ENCODE data around the gene HOMER1. TPM values are rescaled to one million over a fixed set of nuclear protein-coding genes. Genes with fewer than 3 reads are reported as not detected.

HOMER1 gene
- polyA plus RNA-seq, 3 donors = 0.03 to 0.62 (median 0.04) TPM

DNA sequence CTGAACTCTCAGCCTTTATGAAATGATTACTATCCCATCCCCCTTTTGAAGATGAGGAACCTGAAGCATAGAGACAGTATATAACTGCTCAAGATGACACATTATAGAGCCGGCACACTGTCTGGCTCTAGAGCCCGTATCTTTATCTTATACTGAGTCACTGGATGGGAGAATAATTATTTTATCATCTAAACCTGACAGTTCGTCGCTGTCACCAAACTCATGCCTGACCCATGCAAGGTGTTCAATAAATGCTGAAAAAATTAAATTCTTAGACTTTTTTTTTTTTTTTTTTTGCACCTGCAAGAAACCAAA lies 38.8 kb downstream of the HOMER1 start:
- peaks cover 0 to 2% (median 1%) of the 10 kb centered on the region in 3 donors for H3K27me3 Mint-ChIP-seq (ENCODE audit: low read depth in 3 of 3)
- DNase-seq = no peak
- Histone ChIP-seq H3K27me3 (ENCODE audit: control insufficient read depth in 2 of 2, insufficient read depth in 2 of 2, low read length in 2 of 2) (no peaks in the 10 kb centered on the region), H3K9ac (ENCODE audit: insufficient read depth, low read length, poor library complexity, severe bottlenecking) (no peak overlapping the region), H3K27ac (ENCODE audit: low read depth in 1 of 2, low read length in 2 of 2) (no peak overlapping the region), H3K4me3 (replicated peaks in 1 of 3; ENCODE audit: low read depth in 2 of 3, low read length in 3 of 3) (no peak overlapping the region), H3K4me1 (ENCODE audit: control insufficient read depth in 1 of 2, insufficient read depth in 2 of 2, low read length in 2 of 2) (no peaks in the 10 kb centered on the region), H3K36me3 (replicated peaks in 1 of 2; ENCODE audit: control insufficient read depth in 1 of 2, insufficient read depth in 2 of 2, low read length in 2 of 2) (no peaks in the 10 kb centered on the region), H3K9me3 (replicated peaks in 1 of 2; ENCODE audit: control insufficient read depth in 1 of 2, insufficient read depth in 1 of 2, low read length in 2 of 2) (no peaks in the 10 kb centered on the region), H3K79me2 (ENCODE audit: insufficient read depth, low read length) (no peaks in the 10 kb centered on the region), H2AFZ (ENCODE audit: insufficient read depth, low read depth, low read length, poor library complexity, severe bottlenecking) (no peak overlapping the region), H3K4me2 (replicated peaks; ENCODE audit: extremely low read depth, low read length, poor library complexity, severe bottlenecking) (no peak overlapping the region), H4K20me1 (ENCODE audit: insufficient read depth, low read length) (no peaks in the 10 kb centered on the region)
- no peaks in the 10 kb centered on the region for H3K9me3 Mint-ChIP-seq
- TF ChIP-seq, protein P1, sequence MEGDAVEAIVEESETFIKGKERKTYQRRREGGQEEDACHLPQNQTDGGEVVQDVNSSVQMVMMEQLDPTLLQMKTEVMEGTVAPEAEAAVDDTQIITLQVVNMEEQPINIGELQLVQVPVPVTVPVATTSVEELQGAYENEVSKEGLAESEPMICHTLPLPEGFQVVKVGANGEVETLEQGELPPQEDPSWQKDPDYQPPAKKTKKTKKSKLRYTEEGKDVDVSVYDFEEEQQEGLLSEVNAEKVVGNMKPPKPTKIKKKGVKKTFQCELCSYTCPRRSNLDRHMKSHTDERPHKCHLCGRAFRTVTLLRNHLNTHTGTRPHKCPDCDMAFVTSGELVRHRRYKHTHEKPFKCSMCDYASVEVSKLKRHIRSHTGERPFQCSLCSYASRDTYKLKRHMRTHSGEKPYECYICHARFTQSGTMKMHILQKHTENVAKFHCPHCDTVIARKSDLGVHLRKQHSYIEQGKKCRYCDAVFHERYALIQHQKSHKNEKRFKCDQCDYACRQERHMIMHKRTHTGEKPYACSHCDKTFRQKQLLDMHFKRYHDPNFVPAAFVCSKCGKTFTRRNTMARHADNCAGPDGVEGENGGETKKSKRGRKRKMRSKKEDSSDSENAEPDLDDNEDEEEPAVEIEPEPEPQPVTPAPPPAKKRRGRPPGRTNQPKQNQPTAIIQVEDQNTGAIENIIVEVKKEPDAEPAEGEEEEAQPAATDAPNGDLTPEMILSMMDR (IDR thresholded peaks at IDR 0.05) = no peak
- no peaks in the 10 kb centered on the region for H3K4me1 Mint-ChIP-seq
- H3K4me3 Mint-ChIP-seq = no peak overlapping the region
- intact Hi-C loops (cut with micrococcal nuclease) = no loop called here
- no peaks in the 10 kb centered on the region for H3K36me3 Mint-ChIP-seq
- no CpG with 5 or more reads among the region's 4 CpGs for WGBS (ENCODE audit: insufficient coverage)
- no peak overlapping the region for H3K27ac Mint-ChIP-seq

DNA sequence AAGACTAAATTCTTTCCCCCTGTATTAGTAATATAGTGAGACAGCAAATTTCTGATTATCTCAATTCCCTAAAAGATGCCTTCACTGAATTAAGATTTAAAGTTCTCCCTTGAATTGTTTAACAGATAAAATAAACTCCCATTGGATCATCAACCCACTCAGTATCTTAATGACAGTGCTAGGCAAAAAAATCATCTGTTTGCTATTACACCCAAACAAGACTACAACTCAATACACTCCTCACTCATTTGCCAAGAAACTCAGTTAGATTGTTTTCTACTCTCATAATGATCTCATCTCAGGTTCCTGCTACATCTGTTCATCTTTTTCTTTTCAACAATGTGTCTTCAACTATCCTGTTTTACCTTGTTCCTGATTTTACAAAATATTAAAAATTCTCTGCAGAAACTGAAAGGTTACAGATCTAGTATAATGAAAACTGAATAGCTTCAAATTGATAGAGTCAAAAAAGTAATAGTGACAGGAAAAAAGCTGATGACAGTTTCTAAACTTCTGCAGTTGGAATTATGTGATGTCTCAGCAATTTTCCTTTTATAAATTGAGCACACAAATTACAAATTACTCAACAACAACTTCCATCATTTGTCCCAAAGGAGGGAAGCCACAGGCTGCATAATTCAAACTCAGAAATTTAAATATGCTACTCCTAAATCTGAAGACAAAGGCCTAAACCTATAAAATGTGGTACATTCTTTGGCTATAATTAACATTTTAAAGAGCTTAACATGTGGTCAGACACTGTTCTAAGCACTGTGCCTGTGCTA lies 39.4 kb downstream of the HOMER1 start:
- no peak overlapping the region for H3K27ac Mint-ChIP-seq
- no peak overlapping the region for H3K27ac ChIP-seq (ENCODE audit: low read depth in 1 of 2, low read length in 2 of 2)

More for the DNA sequence above, 39.4 kb downstream of the HOMER1 start:
- Histone ChIP-seq H3K9ac (ENCODE audit: insufficient read depth, low read length, poor library complexity, severe bottlenecking) (no peak overlapping the region), H3K27me3 (ENCODE audit: control insufficient read depth in 2 of 2, insufficient read depth in 2 of 2, low read length in 2 of 2) (no peaks in the 10 kb centered on the region), H3K4me3 (replicated peaks in 1 of 3; ENCODE audit: low read depth in 2 of 3, low read length in 3 of 3) (no peak overlapping the region), H3K9me3 (replicated peaks in 1 of 2; ENCODE audit: control insufficient read depth in 1 of 2, insufficient read depth in 1 of 2, low read length in 2 of 2) (no peaks in the 10 kb centered on the region), H3K4me2 (replicated peaks; ENCODE audit: extremely low read depth, low read length, poor library complexity, severe bottlenecking) (no peak overlapping the region), H2AFZ (ENCODE audit: insufficient read depth, low read depth, low read length, poor library complexity, severe bottlenecking) (no peak overlapping the region), H4K20me1 (ENCODE audit: insufficient read depth, low read length) (no peaks in the 10 kb centered on the region), H3K36me3 (replicated peaks in 1 of 2; ENCODE audit: control insufficient read depth in 1 of 2, insufficient read depth in 2 of 2, low read length in 2 of 2) (no peaks in the 10 kb centered on the region), H3K79me2 (ENCODE audit: insufficient read depth, low read length) (no peaks in the 10 kb centered on the region), H3K4me1 (ENCODE audit: control insufficient read depth in 1 of 2, insufficient read depth in 2 of 2, low read length in 2 of 2) (no peaks in the 10 kb centered on the region)
- intact Hi-C loops (cut with micrococcal nuclease) = no loop called here
- H3K36me3 Mint-ChIP-seq = no peaks in the 10 kb centered on the region
- H3K4me3 Mint-ChIP-seq = no peak overlapping the region
- TF ChIP-seq, protein P1 (IDR thresholded peaks at IDR 0.05) = no peak
- no peaks in the 10 kb centered on the region for H3K9me3 Mint-ChIP-seq
- no peak for DNase-seq
- H3K27me3 Mint-ChIP-seq (ENCODE audit: low read depth in 3 of 3) = peaks cover 0 to 2% (median 0%) of the 10 kb centered on the region in 3 donors
- no peaks in the 10 kb centered on the region for H3K4me1 Mint-ChIP-seq

All from CD14-positive monocyte (primary cell).